ENCODE measurements around the gene DCST1. TPM values are rescaled to one million over a fixed set of nuclear protein-coding genes. Genes with fewer than 3 reads are reported as not detected.

DCST1 gene
- total RNA-seq, 1 experiment from 2014 or later, result 0.15 TPM

DNA sequence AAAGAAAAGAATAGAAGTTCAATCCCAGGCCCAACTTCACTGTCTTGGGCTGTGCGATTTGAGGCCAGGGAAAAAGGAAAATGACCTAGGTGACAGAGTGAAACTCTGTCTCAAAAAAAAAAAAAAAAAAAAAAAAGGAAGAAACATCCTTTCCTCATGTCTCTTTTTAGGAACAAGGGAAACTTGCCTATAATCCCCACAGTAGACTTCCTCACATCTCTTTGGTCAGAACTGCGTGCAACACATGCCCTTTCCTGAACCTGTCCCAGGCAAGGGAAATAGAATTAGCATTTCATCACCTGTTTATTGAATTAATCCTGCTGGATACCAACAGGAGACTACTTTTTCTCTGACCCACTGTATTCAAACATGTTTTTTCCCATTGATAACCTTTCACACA, 2.3 kb downstream of the DCST1 start:
- Mint-ChIP-seq H3K4me1 (no peaks in the 10 kb centered on the region), H3K4me3 (no peak overlapping the region), H3K27ac (no peak overlapping the region), H3K9me3 (no peaks in the 10 kb centered on the region), H3K27me3 (ENCODE audit: low read depth) (peaks cover 12% of the 10 kb centered on the region; the same call in 1 of the 2 replicates), H3K36me3 (no peaks in the 10 kb centered on the region)
- TF ChIP-seq, protein P1, sequence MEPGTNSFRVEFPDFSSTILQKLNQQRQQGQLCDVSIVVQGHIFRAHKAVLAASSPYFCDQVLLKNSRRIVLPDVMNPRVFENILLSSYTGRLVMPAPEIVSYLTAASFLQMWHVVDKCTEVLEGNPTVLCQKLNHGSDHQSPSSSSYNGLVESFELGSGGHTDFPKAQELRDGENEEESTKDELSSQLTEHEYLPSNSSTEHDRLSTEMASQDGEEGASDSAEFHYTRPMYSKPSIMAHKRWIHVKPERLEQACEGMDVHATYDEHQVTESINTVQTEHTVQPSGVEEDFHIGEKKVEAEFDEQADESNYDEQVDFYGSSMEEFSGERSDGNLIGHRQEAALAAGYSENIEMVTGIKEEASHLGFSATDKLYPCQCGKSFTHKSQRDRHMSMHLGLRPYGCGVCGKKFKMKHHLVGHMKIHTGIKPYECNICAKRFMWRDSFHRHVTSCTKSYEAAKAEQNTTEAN (CRISPR knock-in tag; IDR thresholded peaks at IDR 0.05), result no peak
- TF ChIP-seq, protein P2, sequence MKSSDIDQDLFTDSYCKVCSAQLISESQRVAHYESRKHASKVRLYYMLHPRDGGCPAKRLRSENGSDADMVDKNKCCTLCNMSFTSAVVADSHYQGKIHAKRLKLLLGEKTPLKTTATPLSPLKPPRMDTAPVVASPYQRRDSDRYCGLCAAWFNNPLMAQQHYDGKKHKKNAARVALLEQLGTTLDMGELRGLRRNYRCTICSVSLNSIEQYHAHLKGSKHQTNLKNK (CRISPR knock-in tag; IDR thresholded peaks at IDR 0.05), result no peak
- TF ChIP-seq SMAD4 (CRISPR knock-in tag; IDR thresholded peaks at IDR 0.05) (no peak), EMX1 (CRISPR knock-in tag; IDR thresholded peaks at IDR 0.05) (no peak)
- POLR2A ChIA-PET, result no interaction called here
- CTCF ChIA-PET, result interaction anchor here (1.1 to 2.5 kb wide), 3 partner anchors 9 to 18 kb away, joined by 3 to 7 read pairs (median 4); no protein-coding TSS in a partner anchor
- no peak for ATAC-seq
- no peak for DNase-seq (ENCODE audit: low spot score)

DNA sequence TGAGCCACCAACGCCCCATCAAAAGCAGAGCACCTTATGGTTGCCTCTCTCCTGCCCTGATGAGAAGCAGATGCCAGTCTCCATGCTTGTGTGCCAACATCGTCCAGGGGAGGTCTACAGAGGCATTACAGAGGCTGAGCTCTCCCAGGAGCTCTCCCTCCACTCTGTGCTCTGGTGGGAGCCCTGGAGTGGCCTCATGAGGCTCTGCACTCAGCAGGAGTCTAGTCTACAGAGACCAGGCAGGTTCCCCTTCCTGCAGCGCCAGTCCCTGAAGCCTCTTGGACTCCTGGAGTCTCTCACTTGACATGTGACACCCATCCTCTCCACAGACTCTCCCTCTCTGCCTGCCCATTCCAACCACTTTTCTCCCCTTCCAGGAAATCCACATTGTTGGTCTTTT, 3.4 kb downstream of the DCST1 start:
- H3K4me3 Mint-ChIP-seq, result no peak overlapping the region
- peaks cover 12% of the 10 kb centered on the region for H3K27me3 Mint-ChIP-seq (ENCODE audit: low read depth)
- ChIA-PET POLR2A (no interaction called here), CTCF (interaction anchor here (0.9 to 3.7 kb wide), 4 partner anchors 8 to 48 kb away, joined by 3 to 20 read pairs (median 4); partner anchors contain the start of gene ADAM15)
- no peaks in the 10 kb centered on the region for H3K9me3 Mint-ChIP-seq
- ATAC-seq (no peak), DNase-seq (ENCODE audit: low spot score) (no peak)
- no peaks in the 10 kb centered on the region for H3K4me1 Mint-ChIP-seq
- TF ChIP-seq, protein P3, sequence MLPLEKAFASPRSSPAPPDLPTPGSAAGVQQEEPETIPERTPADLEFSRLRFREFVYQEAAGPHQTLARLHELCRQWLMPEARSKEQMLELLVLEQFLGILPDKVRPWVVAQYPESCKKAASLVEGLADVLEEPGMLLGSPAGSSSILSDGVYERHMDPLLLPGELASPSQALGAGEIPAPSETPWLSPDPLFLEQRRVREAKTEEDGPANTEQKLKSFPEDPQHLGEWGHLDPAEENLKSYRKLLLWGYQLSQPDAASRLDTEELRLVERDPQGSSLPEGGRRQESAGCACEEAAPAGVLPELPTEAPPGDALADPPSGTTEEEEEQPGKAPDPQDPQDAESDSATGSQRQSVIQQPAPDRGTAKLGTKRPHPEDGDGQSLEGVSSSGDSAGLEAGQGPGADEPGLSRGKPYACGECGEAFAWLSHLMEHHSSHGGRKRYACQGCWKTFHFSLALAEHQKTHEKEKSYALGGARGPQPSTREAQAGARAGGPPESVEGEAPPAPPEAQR (CRISPR knock-in tag; IDR thresholded peaks at IDR 0.05), result no peak
- TF ChIP-seq ZNF121 (CRISPR knock-in tag; IDR thresholded peaks at IDR 0.05) (0 out of 2 replicates have a peak, but pooled peaks have one; percentile 0), MYBL2 (CRISPR knock-in tag; IDR thresholded peaks at IDR 0.05) (no peak)
- no peaks in the 10 kb centered on the region for H3K36me3 Mint-ChIP-seq
- H3K27ac Mint-ChIP-seq, result no peak overlapping the region

DNA sequence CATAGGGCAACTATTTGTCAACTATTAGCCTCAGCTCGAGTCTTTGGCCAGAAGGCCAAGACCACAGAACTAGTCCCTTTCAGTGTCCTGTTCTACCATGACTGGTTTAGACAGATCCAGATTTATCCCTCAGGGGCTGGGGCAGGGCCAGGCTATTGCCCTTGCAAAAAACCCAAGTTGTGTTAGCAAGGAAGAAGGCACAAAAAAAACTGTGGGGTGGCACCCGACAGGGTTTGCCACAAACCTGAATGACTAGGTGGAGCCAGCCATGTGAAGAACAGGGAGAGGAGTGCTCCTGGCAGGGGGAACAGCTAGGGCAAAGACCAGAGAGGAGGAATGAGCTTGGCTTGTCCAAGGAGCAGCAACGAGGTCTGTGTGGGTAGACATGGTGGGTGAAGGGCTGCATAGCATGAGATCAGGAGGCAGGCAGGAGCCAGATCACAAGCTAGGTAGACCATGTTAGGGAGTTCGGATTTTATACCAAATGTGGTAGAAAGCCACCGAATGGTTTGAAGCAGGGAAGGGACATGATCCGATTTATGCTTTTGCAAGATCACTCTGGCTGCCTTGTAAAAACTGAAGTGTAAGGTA, 4.3 kb downstream of the DCST1 start:
- Mint-ChIP-seq H3K27me3 (ENCODE audit: low read depth) (peaks cover 12% of the 10 kb centered on the region), H3K4me3 (no peak overlapping the region), H3K4me1 (no peaks in the 10 kb centered on the region), H3K9me3 (no peaks in the 10 kb centered on the region), H3K27ac (no peak overlapping the region), H3K36me3 (no peaks in the 10 kb centered on the region)
- ATAC-seq (no peak), DNase-seq (ENCODE audit: low spot score) (no peak)
- ChIA-PET CTCF (interaction anchor here (0.9 to 5.5 kb wide), 3 partner anchors 13 to 47 kb away, joined by 3 to 27 read pairs (median 20); partner anchors contain the start of gene ADAM15), POLR2A (no interaction called here)
- TF ChIP-seq, protein P4, sequence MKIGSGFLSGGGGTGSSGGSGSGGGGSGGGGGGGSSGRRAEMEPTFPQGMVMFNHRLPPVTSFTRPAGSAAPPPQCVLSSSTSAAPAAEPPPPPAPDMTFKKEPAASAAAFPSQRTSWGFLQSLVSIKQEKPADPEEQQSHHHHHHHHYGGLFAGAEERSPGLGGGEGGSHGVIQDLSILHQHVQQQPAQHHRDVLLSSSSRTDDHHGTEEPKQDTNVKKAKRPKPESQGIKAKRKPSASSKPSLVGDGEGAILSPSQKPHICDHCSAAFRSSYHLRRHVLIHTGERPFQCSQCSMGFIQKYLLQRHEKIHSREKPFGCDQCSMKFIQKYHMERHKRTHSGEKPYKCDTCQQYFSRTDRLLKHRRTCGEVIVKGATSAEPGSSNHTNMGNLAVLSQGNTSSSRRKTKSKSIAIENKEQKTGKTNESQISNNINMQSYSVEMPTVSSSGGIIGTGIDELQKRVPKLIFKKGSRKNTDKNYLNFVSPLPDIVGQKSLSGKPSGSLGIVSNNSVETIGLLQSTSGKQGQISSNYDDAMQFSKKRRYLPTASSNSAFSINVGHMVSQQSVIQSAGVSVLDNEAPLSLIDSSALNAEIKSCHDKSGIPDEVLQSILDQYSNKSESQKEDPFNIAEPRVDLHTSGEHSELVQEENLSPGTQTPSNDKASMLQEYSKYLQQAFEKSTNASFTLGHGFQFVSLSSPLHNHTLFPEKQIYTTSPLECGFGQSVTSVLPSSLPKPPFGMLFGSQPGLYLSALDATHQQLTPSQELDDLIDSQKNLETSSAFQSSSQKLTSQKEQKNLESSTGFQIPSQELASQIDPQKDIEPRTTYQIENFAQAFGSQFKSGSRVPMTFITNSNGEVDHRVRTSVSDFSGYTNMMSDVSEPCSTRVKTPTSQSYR (CRISPR knock-in tag; IDR thresholded peaks at IDR 0.05), result no peak

DNA sequence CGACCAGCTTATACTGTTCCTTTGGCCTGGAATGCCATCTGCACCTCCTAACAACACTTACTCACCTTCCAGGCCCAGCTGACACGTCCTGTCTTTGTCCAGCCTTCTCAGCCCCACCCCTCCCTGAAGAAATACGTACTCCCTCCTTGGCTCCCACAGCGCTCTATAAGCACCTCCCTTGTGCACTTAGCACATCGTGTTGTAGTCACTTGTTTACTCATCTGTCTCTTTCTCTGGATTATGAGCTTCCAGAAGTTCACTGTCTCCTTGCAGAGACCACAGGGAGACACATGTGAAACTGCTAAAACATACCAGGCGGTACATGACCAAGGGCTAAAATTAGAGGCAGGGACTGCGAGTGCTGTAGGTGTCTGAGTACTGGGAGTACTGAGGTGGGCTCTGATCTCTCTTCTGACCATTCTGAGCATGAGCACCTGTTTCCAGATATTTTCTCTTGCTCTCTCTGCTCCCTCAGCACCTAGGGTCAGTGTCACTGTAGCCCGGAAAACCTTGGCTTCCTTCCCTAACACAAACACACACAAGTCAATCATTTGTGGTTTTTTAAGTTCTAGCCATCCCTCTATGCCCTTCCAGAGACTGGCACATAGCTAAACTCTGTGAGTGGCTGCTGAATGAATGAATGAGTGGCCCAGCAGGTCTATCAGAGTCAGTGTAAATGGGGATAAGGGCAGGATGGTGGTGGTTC, 5.1 kb downstream of the DCST1 start:
- ATAC-seq (no peak), DNase-seq (ENCODE audit: low spot score) (no peak)
- no peaks in the 10 kb centered on the region for H3K9me3 Mint-ChIP-seq
- POLR2A ChIA-PET, result no interaction called here
- no peak overlapping the region for H3K27ac Mint-ChIP-seq
- TF ChIP-seq KAT7 (CRISPR knock-in tag; IDR thresholded peaks at IDR 0.05; ENCODE audit: borderline replicate concordance), result no peak
- no peak for TF ChIP-seq SOX15 (CRISPR knock-in tag; IDR thresholded peaks at IDR 0.05)
- TF ChIP-seq, protein P5, sequence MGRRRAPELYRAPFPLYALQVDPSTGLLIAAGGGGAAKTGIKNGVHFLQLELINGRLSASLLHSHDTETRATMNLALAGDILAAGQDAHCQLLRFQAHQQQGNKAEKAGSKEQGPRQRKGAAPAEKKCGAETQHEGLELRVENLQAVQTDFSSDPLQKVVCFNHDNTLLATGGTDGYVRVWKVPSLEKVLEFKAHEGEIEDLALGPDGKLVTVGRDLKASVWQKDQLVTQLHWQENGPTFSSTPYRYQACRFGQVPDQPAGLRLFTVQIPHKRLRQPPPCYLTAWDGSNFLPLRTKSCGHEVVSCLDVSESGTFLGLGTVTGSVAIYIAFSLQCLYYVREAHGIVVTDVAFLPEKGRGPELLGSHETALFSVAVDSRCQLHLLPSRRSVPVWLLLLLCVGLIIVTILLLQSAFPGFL (CRISPR knock-in tag; IDR thresholded peaks at IDR 0.05; ENCODE audit: borderline replicate concordance), result no peak
- TF ChIP-seq, protein P6, sequence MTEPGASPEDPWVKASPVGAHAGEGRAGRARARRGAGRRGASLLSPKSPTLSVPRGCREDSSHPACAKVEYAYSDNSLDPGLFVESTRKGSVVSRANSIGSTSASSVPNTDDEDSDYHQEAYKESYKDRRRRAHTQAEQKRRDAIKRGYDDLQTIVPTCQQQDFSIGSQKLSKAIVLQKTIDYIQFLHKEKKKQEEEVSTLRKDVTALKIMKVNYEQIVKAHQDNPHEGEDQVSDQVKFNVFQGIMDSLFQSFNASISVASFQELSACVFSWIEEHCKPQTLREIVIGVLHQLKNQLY (CRISPR knock-in tag; IDR thresholded peaks at IDR 0.05), result no peak
- TF ChIP-seq ESRRA (CRISPR knock-in tag; IDR thresholded peaks at IDR 0.05; ENCODE audit: borderline replicate concordance), result no peak
- no peaks in the 10 kb centered on the region; the same call in 1 of the 2 replicates for H3K4me1 Mint-ChIP-seq
- CTCF ChIA-PET, result interaction anchor here (1.5 to 5.5 kb wide), 3 partner anchors 12 to 46 kb away, joined by 6 to 27 read pairs (median 20); partner anchors contain the start of gene ADAM15
- no peaks in the 10 kb centered on the region for H3K36me3 Mint-ChIP-seq
- H3K27me3 Mint-ChIP-seq (ENCODE audit: low read depth), result peaks cover 10% of the 10 kb centered on the region
- H3K4me3 Mint-ChIP-seq, result no peak overlapping the region
